ENCODE data around the gene GRIN2A.

DNA sequence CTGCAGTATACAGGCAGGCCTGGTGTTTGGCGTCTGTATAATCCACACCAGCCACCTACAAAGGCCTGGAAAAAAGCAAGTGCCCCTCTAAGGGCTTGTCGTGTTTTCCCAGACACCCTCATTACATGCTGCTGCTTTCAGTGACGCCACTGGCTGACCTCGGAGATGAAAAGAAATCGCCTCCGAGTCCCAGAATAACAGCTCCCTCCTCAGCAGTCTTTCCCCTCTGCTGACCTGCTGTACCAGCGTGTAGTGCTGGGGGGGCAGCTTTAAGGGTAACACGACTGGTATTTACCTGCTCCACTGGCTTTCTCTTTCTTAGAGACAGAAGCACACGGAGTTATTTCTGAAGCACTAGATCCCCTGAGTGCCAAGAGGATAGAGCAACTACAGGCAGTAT lies 296.8 kb downstream of the GRIN2A start:
- no peak for TF ChIP-seq EZH2phosphoT487 (IDR thresholded peaks at IDR 0.05; ENCODE audit: borderline replicate concordance, low read depth, low read length)
- TF ChIP-seq, protein P1, sequence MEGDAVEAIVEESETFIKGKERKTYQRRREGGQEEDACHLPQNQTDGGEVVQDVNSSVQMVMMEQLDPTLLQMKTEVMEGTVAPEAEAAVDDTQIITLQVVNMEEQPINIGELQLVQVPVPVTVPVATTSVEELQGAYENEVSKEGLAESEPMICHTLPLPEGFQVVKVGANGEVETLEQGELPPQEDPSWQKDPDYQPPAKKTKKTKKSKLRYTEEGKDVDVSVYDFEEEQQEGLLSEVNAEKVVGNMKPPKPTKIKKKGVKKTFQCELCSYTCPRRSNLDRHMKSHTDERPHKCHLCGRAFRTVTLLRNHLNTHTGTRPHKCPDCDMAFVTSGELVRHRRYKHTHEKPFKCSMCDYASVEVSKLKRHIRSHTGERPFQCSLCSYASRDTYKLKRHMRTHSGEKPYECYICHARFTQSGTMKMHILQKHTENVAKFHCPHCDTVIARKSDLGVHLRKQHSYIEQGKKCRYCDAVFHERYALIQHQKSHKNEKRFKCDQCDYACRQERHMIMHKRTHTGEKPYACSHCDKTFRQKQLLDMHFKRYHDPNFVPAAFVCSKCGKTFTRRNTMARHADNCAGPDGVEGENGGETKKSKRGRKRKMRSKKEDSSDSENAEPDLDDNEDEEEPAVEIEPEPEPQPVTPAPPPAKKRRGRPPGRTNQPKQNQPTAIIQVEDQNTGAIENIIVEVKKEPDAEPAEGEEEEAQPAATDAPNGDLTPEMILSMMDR (conservative IDR thresholded peaks at IDR 0.05; ENCODE audit: low read length) = no peak

All from OCI-LY7 (cell line).